MCF 10A (cell line): ENCODE measurements around the gene OOSP4B. TPM values are rescaled to one million over a fixed set of nuclear protein-coding genes. Genes with fewer than 3 reads are reported as not detected.
"Not testable (repeated sequence)": the region's sequence is repeated elsewhere in the genome, so short reads cannot be mapped to it uniquely, and the experiment has no call there.

Source experiments
- BruUV-seq: library from RNA; stranded (reverse); fragments of 400-500 nt; replicated peaks from 2 replicates; lab custom pipeline; 2021; lab: Mats Ljungman, UMichigan
- CTCF ChIA-PET: fragments of 300-600 bp; sonication (Branson Sonifier 250); formaldehyde crosslinking; extraction: SDS; loops from one replicate; lab custom pipeline; 2021; ENCODE audit warnings: antibody characterized with exemption, inconsistent platforms; lab: Yijun Ruan, JAX
- POLR2A ChIA-PET: fragments of 300-600, 350-650 bp; sonication (Branson Sonifier 250); formaldehyde crosslinking; extraction: SDS; loops from one replicate; lab custom pipeline; 2020; ENCODE audit warnings: antibody characterized with exemption, inconsistent platforms; lab: Yijun Ruan, JAX
- DNase-seq: peaks from one replicate; pipeline ENCODE4 v3.0.0-alpha.2; 2018; ENCODE audit not compliant: unreplicated experiment
- H3K27ac Mint-ChIP-seq: one replicate; pipeline ENCODE4 v1.8.0; 2022; ENCODE audit warnings: mild to moderate bottlenecking, low read depth, mixed read lengths; ENCODE audit not compliant: unreplicated experiment
- H3K27me3 Mint-ChIP-seq: one replicate; pipeline ENCODE4 v1.8.0; 2022; ENCODE audit warnings: mixed read lengths; ENCODE audit not compliant: insufficient read depth, unreplicated experiment
- H3K36me3 Mint-ChIP-seq: one replicate; pipeline ENCODE4 v1.8.0; 2022; ENCODE audit warnings: mild to moderate bottlenecking, moderate library complexity, mixed read lengths; ENCODE audit not compliant: insufficient read depth, unreplicated experiment
- H3K4me1 Mint-ChIP-seq: one replicate; pipeline ENCODE4 v1.8.0; 2022; ENCODE audit warnings: mixed read lengths; ENCODE audit not compliant: insufficient read depth, unreplicated experiment
- H3K4me3 Mint-ChIP-seq: one replicate; pipeline ENCODE4 v1.8.0; 2022; ENCODE audit warnings: mild to moderate bottlenecking, moderate library complexity, mixed read lengths; ENCODE audit not compliant: unreplicated experiment
- H3K9me3 Mint-ChIP-seq: one replicate; pipeline ENCODE4 v1.8.0; 2022; ENCODE audit warnings: mixed read lengths; ENCODE audit not compliant: unreplicated experiment
- CTCF ChIP-seq: fragments of 200-600 bp; IDR thresholded peaks from one replicate; pipeline ENCODE4 v1.8.0; 2022; ENCODE audit warnings: antibody characterized with exemption, mild to moderate bottlenecking; ENCODE audit not compliant: unreplicated experiment
- intact Hi-C: fragments of 100-400 bp; cut with micrococcal nuclease; formaldehyde crosslinking; loops from 2 replicates; pipeline ENCODE4 v1.14.1; 2022
- total RNA-seq: library from RNA; stranded (reverse); gene quantifications from 2 replicates; pipeline ENCODE4 v1.2.3, GENCODE V29; 2022

The OOSP4B gene
- total RNA-seq, 1 experiment from 2014 or later = not detected

DNA sequence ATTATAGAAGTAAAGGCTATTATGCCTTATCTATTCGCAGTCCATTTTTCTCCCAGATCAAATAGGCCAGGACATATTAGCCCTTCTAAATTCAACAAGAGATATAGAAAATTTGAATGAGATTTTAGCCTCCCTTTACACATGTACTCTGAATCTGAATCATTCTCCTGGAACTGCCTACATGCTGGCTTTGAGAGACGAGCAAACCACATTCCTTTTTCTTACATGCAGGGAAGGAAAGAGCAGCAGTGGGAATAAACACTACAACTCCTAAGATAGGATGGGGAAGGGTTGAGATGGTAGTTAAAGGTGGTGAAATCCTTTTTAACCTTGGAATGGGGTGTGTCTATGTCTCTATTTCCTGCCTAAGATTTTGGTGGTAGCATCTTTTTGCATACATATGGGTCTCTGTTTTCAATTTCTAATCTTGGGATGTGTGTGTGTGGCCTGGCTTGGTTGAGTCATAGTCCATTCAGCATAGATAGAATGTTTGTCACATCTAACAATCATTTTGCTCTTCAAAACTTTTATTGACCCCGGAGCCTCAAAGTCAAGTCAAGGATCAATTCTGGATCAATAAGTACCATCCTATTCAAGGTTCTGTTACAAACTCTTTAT is 12.1 kb downstream of the OOSP4B start:
- no peak for DNase-seq
- POLR2A ChIA-PET = no interaction called here
- no TSS peak for BruUV-seq
- Mint-ChIP-seq H3K4me1 (no peaks in the 10 kb centered on the region), H3K36me3 (no peaks in the 10 kb centered on the region), H3K9me3 (no peaks in the 10 kb centered on the region), H3K27me3 (peaks cover 4% of the 10 kb centered on the region), H3K27ac (no peak overlapping the region), H3K4me3 (no peak overlapping the region)
- no peak for TF ChIP-seq CTCF
- CTCF ChIA-PET = no interaction called here
- intact Hi-C loops = no loop called here

GRCh38 chr11:60040109-60040508 is 23.1 kb downstream of the OOSP4B start, which contains the start of gene OOSP2:
Gene OOSP2, plus strand, starts transcription at chr11:60040409. Its CDS starts 51 bp downstream, at chr11:60040460.
- Mint-ChIP-seq H3K9me3 (no peaks in the 10 kb centered on the region), H3K4me3 (no peak within 1 kb of the TSS), H3K4me1 (no peaks in the 10 kb centered on the region), H3K36me3 (no peaks in the 10 kb centered on the region), H3K27ac (no peak within 1 kb of the TSS), H3K27me3 (peaks cover 20% of the 10 kb centered on the region)
- intact Hi-C loops = no loop called here
- no peak for DNase-seq
- ChIA-PET CTCF (no interaction called here), POLR2A (no interaction called here)
- no TSS peak for BruUV-seq
- no peak for TF ChIP-seq CTCF

- H3K4me1 Mint-ChIP-seq, POLR2A ChIA-PET, H3K36me3 Mint-ChIP-seq, H3K27ac Mint-ChIP-seq, DNase-seq, CTCF ChIA-PET, H3K9me3 Mint-ChIP-seq, BruUV-seq, H3K4me3 Mint-ChIP-seq, intact Hi-C loops: not testable (repeated sequence)
- peaks cover 29% of the 10 kb centered on the region for H3K27me3 Mint-ChIP-seq
Measured at GRCh38 chr11:60050422-60050821, 33.4 kb downstream of the OOSP4B start.

- intact Hi-C loops, CTCF ChIA-PET, H3K36me3 Mint-ChIP-seq, H3K4me1 Mint-ChIP-seq, H3K27ac Mint-ChIP-seq, BruUV-seq, H3K4me3 Mint-ChIP-seq, H3K9me3 Mint-ChIP-seq, DNase-seq, POLR2A ChIA-PET: not testable (repeated sequence)
- H3K27me3 Mint-ChIP-seq = peaks cover 27% of the 10 kb centered on the region
Measured at GRCh38 chr11:60050839-60051238, 33.9 kb downstream of the OOSP4B start.

GRCh38 chr11:60056349-60056969 is 39.5 kb downstream of the OOSP4B start, which contains the start of gene MS4A3:
Gene MS4A3, plus strand, starts transcription at chr11:60056665. Its CDS starts 4,496 bp downstream, at chr11:60061161.
- no TSS peak for BruUV-seq
- Mint-ChIP-seq H3K27ac (no peak within 1 kb of the TSS), H3K27me3 (peaks cover 19% of the 10 kb centered on the region), H3K4me3 (no peak within 1 kb of the TSS), H3K9me3 (peaks cover 7% of the 10 kb centered on the region), H3K36me3 (no peaks in the 10 kb centered on the region), H3K4me1 (no peaks in the 10 kb centered on the region)
- ChIA-PET POLR2A (no interaction called here), CTCF (no interaction called here)
- DNase-seq = no peak
- TF ChIP-seq CTCF = no peak
- intact Hi-C loops = no loop called here
